Suprapubic skin (tissue), 4 donors: ENCODE data around the gene CEBPG.

Experiments
- CTCF ChIP-seq, 2 donors: fragments of 200-600 bp in 1 of 2; fragments of 450-650 bp in 1 of 2; sonication (generic) in 1 of 2; IDR thresholded peaks; one replicate each; pipeline ENCODE4 v1.5.1; 2016 to 2019; ENCODE audit warnings: antibody characterized with exemption in 2 of 2, mild to moderate bottlenecking in 1 of 2, moderate library complexity in 1 of 2
- EP300 ChIP-seq: sonication (generic); formaldehyde crosslinking; IDR thresholded peaks from one replicate; pipeline ENCODE4 v1.6.1; 2017; ENCODE audit warnings: antibody characterized with exemption
- POLR2A ChIP-seq, 2 donors: fragments of 450-650 bp; IDR thresholded peaks; one replicate each; pipeline ENCODE4 v1.6.1; 2017; ENCODE audit warnings: antibody characterized with exemption in 2 of 2, mild to moderate bottlenecking in 2 of 2, moderate library complexity in 2 of 2
- POLR2AphosphoS5 ChIP-seq, 3 donors: sonication (generic); formaldehyde crosslinking; IDR thresholded peaks; one replicate each; pipeline ENCODE4 v1.6.1; 2017; ENCODE audit warnings: antibody characterized with exemption in 3 of 3

GRCh38 chr19:33416307-33417215, 43.1 kb downstream of the CEBPG start:
- peak; percentile 5 to 61 for TF ChIP-seq CTCF (IDR thresholded peaks at IDR 0.05)
- no peak for TF ChIP-seq POLR2AphosphoS5 (IDR thresholded peaks at IDR 0.05)
- TF ChIP-seq POLR2A (IDR thresholded peaks at IDR 0.05): no peak
- no peak for TF ChIP-seq EP300
